Activated CD4-positive, alpha-beta T cell treated with anti-CD3 and anti-CD28 coated beads, Interleukin-2, amount 50 U/mL, for 1 hour (primary cell): ENCODE measurements around the gene E4F1.

Experiments
- DNase-seq: peaks from one replicate; pipeline ENCODE4 v3.0.0-alpha.2; 2020

The E4F1 gene

GRCh38 chr16:2275476-2276367 lies 52.3 kb downstream of the E4F1 start:
- no peak for DNase-seq

GRCh38 chr16:2276368-2277195 lies 53.2 kb downstream of the E4F1 start:
- no peak for DNase-seq

GRCh38 chr16:2277466-2278271 lies 54.3 kb downstream of the E4F1 start:
- DNase-seq = no peak

GRCh38 chr16:2278272-2278608 lies 54.8 kb downstream of the E4F1 start:
- DNase-seq = no peak

- DNase-seq = no peak
Measured at GRCh38 chr16:2278956-2279800, 55.8 kb downstream of the E4F1 start.

GRCh38 chr16:2280461-2280860 lies 57.1 kb downstream of the E4F1 start:
- no peak for DNase-seq

- DNase-seq = no peak
Measured at GRCh38 chr16:2280981-2281542, 57.7 kb downstream of the E4F1 start.

GRCh38 chr16:2282262-2282661 lies 58.9 kb downstream of the E4F1 start:
- no peak for DNase-seq

- DNase-seq = no peak
Measured at GRCh38 chr16:2282866-2283555, 59.6 kb downstream of the E4F1 start.

- DNase-seq = no peak
Measured at GRCh38 chr16:2284001-2284770, 60.8 kb downstream of the E4F1 start.

GRCh38 chr16:2284797-2285576 lies 61.6 kb downstream of the E4F1 start:
- no peak for DNase-seq
